DMS53 (cell line): ENCODE results near the gene NYAP1.
"Not testable (repeated sequence)": the region's sequence is repeated elsewhere in the genome, so short reads cannot be mapped to it uniquely, and the experiment has no call there.

Source experiments
- DNase-seq: peaks from one replicate; lab custom pipeline; 2025; lab: John Stamatoyannopoulos, UW

NYAP1 gene

GRCh38 chr7:100513212-100513810 is 29.6 kb downstream of the NYAP1 start:
- DNase-seq = no peak

DNA sequence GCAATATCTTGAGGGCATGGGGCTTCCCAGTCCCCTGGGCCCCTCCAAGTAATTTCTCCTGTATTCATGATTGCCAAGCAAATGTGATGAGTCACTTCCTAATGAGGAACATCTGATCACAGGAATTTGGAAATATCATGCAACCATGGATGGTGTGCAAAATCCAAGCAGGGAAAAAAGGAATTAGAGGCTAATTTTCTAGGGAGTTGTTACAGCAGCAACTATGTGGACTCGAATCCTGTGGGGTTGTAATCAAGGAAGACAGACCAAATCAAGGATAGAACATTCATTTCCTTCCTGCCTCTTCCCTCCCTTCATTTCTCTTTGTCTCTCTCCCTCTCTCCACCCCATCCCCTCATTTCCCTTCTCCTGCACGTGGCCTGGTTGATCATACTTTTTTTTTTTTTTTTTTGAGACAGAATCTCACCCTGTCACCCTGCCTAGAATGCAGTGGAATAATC is 31.4 kb downstream of the NYAP1 start:
- no peak for DNase-seq

GRCh38 chr7:100516135-100516812 is 32.5 kb downstream of the NYAP1 start:
- no peak for DNase-seq

DNA sequence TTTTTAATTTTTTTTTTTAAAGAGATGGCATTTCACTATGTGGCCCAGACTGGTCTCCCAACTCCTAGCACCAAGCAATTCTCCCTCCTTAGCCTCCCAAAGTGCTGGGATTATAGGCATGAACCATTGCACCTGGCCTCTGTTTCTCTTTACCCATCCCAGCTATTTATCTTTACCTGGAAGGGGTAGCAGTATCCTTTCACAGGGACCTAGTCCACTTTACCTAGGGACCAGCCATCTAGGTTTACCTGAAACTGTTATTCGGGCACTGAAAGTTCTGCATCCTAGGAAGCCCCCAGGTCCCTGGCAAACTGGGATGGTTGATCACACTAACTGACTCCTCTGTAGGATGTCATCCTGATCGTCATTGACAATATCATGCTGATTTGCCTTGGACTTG is 33.6 kb downstream of the NYAP1 start:
- no peak for DNase-seq

DNA sequence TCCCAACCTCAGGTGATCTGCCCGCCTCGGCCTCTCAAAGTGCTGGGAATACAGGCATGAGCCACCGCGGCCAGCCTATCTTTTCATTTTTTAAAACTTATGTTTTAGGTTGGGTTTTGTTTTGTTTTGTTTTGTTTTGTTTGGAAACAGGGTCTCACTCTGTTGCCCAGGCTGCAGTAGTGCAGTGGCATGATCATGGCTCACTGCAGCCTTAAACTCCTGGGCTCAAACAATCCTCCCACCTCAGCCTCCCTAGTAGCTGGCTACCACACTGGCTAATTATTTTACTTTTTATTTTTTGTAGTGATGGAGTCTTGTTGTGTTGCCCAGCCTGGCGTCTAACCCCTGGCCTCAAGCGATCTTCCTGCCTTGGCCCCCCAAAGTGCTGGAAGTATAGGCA is 35.9 kb downstream of the NYAP1 start:
- DNase-seq = no peak

DNA sequence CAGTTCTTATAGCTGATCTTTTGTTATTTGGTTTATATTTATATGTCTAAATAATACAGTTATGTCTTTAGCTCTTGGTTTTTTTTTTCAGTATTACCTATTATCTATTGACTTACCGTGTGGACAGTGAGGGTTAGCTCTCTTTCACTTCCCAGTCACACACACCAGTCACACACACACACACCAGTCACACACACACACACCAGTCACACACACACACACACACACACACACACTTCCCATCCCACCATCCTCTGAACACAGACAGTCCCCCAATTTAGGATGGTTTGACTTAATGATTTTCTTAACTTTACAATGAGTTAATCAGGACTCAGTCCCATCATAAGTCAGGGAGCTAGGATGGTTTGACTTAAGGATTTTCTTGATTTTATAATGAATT is 36.4 kb downstream of the NYAP1 start:
- no peak for DNase-seq

DNA sequence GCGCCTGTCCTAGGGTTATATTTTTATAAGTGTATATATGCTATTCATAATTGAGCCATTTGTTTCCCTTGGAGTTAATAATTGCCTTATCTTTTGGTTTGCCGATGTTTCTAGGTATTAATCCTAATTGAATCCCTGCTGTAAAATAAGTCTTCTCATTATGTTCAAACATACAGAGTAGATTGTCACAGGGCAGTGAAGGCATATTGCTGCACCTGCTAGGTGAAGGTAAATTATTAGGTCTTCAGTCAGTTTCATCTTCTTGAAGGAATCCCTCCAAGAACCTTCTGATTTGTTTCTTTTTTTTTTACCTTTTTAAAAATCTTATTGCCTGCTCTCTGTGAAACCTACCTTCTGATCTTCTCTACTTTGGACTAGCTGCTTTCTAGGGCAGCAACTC is 37.3 kb downstream of the NYAP1 start:
- DNase-seq = no peak

GRCh38 chr7:100521909-100522593 is 38.3 kb downstream of the NYAP1 start:
- not testable (repeated sequence) for DNase-seq

GRCh38 chr7:100523192-100523591 is 39.5 kb downstream of the NYAP1 start:
- not testable (repeated sequence) for DNase-seq

- DNase-seq = not testable (repeated sequence)
Measured at GRCh38 chr7:100528108-100528866, 44.6 kb downstream of the NYAP1 start.

GRCh38 chr7:100532165-100533022 is 48.7 kb downstream of the NYAP1 start:
- DNase-seq = no peak

DNA sequence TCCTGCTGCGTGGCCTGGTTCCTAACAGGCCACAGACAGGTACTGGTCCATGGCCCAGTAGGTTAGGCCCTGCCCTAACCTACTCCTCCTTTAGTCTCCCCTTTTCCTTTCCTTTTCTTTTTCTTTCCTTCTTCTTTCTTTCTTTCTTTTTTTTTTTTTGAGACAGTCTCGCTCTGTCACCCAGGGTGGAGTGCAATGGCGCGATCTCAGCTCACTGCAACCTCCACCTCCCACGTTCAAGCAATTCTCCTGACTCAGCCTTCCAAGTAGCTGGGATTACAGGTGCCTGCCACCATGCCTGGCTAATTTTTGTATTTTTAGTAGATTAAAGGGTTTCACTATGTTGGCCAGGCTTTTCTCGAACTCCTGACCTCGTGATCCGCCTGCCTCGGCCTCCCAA is 52.3 kb downstream of the NYAP1 start:
- not testable (repeated sequence) for DNase-seq

DNA sequence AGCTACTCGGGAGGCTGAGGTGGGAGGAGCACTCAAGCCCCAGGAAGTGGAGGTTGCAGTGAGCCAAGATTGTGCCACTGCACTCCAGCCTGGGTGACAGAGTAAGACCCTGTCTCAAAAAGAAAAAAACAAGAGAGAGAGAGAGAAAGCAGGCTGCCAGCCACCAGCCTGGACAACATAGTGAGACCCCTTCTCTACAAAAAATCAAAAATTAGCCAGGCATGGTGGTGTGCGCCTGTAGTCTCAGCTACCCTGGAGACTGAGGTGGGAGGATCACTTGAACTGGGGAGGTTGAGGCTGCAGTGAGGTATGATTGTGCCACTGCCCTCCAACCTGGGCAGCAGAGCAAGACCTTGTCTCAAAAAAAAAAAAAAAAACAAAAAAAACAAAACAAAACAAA is 53.0 kb downstream of the NYAP1 start:
- not testable (repeated sequence) for DNase-seq

DNA sequence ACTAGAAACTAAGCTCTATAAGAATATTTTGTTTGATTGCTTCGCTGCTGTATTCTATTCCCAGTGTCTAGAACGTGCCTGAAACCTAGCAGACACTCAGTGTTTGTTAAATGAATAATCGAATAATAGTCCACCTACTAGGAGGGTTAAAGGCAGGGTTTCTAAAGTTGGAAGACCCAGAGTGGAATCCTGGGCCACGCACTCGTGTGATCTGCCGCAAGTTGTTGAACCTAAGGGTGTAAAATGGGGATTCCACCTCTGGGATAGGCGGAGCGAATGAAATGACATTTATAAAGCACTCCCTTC is 54.6 kb downstream of the NYAP1 start:
- no peak for DNase-seq

- peak; percentile 100 for DNase-seq
Measured at GRCh38 chr7:100538654-100539435, 55.1 kb downstream of the NYAP1 start, which contains the start of gene AGFG2. TSS of gene AGFG2 (plus strand) at chr7:100539203. CDS start at chr7:100539347, 144 bp downstream.

DNA sequence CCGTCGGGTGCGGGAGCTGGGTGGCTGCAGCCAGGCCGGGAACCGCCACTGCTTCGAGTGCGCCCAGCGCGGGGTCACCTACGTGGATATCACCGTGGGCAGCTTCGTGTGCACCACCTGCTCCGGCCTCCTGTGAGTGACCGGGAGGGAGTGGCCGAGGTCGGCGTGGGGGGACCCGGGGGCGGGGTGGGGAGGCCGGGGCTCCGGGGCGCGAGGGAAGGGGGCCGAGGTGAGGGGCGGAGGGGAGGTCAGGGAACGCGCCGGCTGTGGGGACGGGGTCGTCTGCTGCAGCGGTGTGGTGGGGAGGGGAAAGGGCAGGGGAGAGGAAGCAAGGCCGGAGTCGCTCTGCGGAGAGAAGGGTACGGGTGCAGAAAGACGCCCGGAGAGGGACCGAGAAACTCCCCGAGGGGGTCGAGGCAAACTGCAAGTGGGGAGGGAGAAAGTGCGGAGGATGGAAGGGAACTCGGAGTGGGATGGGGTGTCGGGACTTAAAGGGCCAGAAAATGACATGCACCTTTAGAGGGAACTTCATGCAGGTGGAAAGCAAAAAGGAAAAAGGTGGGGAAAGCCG is 55.8 kb downstream of the NYAP1 start:
- DNase-seq = peak; percentile 51

- DNase-seq = peak; percentile 84
Measured at GRCh38 chr7:100540073-100540723, 56.5 kb downstream of the NYAP1 start.

- not testable (repeated sequence) for DNase-seq
Measured at GRCh38 chr7:100541309-100541708, 57.6 kb downstream of the NYAP1 start.

DNA sequence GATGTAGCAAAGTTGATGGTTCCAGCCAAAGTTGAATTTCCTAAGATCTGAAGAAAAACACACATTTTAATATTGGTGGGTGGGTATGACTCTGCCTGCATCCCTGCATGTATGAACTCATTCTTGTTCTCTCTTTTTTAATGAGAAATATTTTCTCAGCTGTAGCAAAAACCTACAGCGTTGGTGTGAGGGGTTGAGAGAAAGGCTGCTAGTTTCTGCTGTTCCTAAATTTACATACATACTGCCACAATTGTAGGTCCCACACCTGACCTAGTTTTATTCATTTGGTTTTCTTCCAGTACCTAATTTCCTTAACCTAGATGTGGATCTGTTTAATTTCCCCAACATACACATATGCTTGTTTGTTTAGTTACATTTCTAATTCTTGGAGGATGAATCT is 59.9 kb downstream of the NYAP1 start:
- DNase-seq = no peak

DNA sequence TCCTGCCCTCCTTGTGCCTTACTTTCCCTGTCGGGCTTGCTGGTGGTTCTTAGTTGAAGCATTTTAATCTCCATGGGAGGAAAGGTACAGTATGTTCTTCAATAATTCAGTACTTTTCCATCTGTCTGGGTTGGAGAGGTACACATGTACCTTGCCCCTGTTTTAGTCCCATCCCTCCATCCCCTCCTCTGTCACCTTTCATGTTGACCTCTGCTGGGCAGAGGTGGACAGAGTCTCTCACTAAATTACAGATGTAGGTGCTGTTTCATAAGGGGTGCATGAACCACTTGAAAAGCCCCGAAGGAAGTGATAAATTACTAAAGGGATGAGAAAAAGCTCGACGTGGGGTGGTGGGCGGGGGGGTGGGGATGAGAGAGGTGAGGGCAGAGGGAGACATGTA is 60.7 kb downstream of the NYAP1 start:
- DNase-seq = no peak
